Hepatic stellate cell (primary cell): Measurements from ENCODE around the gene NBPF3.
"Not testable (repeated sequence)": the region's sequence is repeated elsewhere in the genome, so short reads cannot be mapped to it uniquely, and the experiment has no call there.

Experiments used
- DNase-seq: peaks from one replicate; pipeline ENCODE4 v3.0.0; 2011; ENCODE audit warnings: low spot score

Gene NBPF3

GRCh38 chr1:21438646-21439312 lies 1.2 kb upstream of the NBPF3 start:
- not testable (repeated sequence) for DNase-seq

GRCh38 chr1:21439345-21439720 lies 604 bp upstream of the NBPF3 start:
- DNase-seq = no peak

- DNase-seq = peak; percentile 11
Observed at GRCh38 chr1:21440630-21441125, 741 bp downstream of the NBPF3 start.

- not testable (repeated sequence) for DNase-seq
Observed at GRCh38 chr1:21446647-21447046, 6.7 kb downstream of the NBPF3 start.

GRCh38 chr1:21447311-21447710 lies 7.4 kb downstream of the NBPF3 start:
- no peak for DNase-seq

- DNase-seq = no peak
Observed at GRCh38 chr1:21449906-21450305, 10.0 kb downstream of the NBPF3 start.

- DNase-seq = peak; percentile 41
Observed at GRCh38 chr1:21451212-21451611, 11.3 kb downstream of the NBPF3 start.

GRCh38 chr1:21451981-21452411 lies 12.1 kb downstream of the NBPF3 start:
- no peak for DNase-seq

GRCh38 chr1:21453964-21454614 lies 14.2 kb downstream of the NBPF3 start:
- DNase-seq = peak; percentile 69

GRCh38 chr1:21454904-21455303 lies 15.0 kb downstream of the NBPF3 start:
- not testable (repeated sequence) for DNase-seq

GRCh38 chr1:21457654-21458053 lies 17.7 kb downstream of the NBPF3 start:
- DNase-seq = no peak

GRCh38 chr1:21465127-21465526 lies 25.2 kb downstream of the NBPF3 start:
- not testable (repeated sequence) for DNase-seq

GRCh38 chr1:21467946-21468345 lies 28.0 kb downstream of the NBPF3 start:
- not testable (repeated sequence) for DNase-seq

- DNase-seq = no peak
Observed at GRCh38 chr1:21468599-21468998, 28.7 kb downstream of the NBPF3 start.

GRCh38 chr1:21469581-21469980 lies 29.6 kb downstream of the NBPF3 start:
- DNase-seq = no peak

GRCh38 chr1:21472861-21473260 lies 32.9 kb downstream of the NBPF3 start:
- no peak for DNase-seq

GRCh38 chr1:21478356-21478755 lies 38.4 kb downstream of the NBPF3 start:
- no peak for DNase-seq

- DNase-seq = not testable (repeated sequence)
Observed at GRCh38 chr1:21483881-21484280, 43.9 kb downstream of the NBPF3 start.

GRCh38 chr1:21489146-21489545 lies 49.2 kb downstream of the NBPF3 start:
- DNase-seq = no peak

GRCh38 chr1:21490774-21491487 lies 51.0 kb downstream of the NBPF3 start:
- peak; percentile 77 for DNase-seq

- no peak for DNase-seq
Observed at GRCh38 chr1:21491488-21492355, 51.8 kb downstream of the NBPF3 start.

GRCh38 chr1:21492356-21492625 lies 52.4 kb downstream of the NBPF3 start:
- no peak for DNase-seq
